PC-3 (cell line): Measurements from ENCODE around the gene SPCS2. TPM values are rescaled to one million over a fixed set of nuclear protein-coding genes. Genes with fewer than 3 reads are reported as not detected.

ENCODE experiments used
- ATAC-seq: fragments of 200-7000 bp; cut with Tn5 transposase; 2 replicates; pipeline ENCODE4 v1.9.1; 2020; ENCODE audit warnings: mild to moderate bottlenecking, moderate library complexity
- BruUV-seq: library from RNA; stranded (reverse); fragments of 400-500 nt; replicated peaks from 2 replicates; lab custom pipeline; 2021; lab: Mats Ljungman, UMichigan
- CTCF ChIA-PET: fragments of 300-600 bp; sonication (Branson Sonifier 250); formaldehyde crosslinking; loops from one replicate; lab custom pipeline; 2022; ENCODE audit warnings: antibody characterized with exemption; lab: Charles Lee
- POLR2A ChIA-PET: fragments of 300-600 bp; sonication (Branson Sonifier 250); formaldehyde crosslinking; loops from one replicate; lab custom pipeline; 2022; ENCODE audit warnings: antibody characterized with exemption; ENCODE audit not compliant: unreplicated experiment; lab: Charles Lee
- DNase-seq: peaks from one replicate; pipeline ENCODE4 v3.0.0-alpha.2; 2015
- H2AFZ ChIP-seq: fragments of 300-600 bp; sonication (generic); 2 replicates; pipeline ENCODE4 v1.6.0; 2016; ENCODE audit warnings: antibody characterized with exemption, low read length
- H3F3A ChIP-seq: fragments of 300-600 bp; sonication (generic); one replicate; pipeline ENCODE4 v1.6.0; 2017; ENCODE audit warnings: antibody characterized with exemption, low read length, control low read depth, mild to moderate bottlenecking; ENCODE audit not compliant: unreplicated experiment
- H3K27ac ChIP-seq: fragments of 300-600 bp; sonication (generic); 2 replicates; pipeline ENCODE4 v1.5.1; 2016; ENCODE audit warnings: mild to moderate bottlenecking, low read length
- H3K27me3 ChIP-seq: fragments of 300-600 bp; sonication (generic); 2 replicates; pipeline ENCODE4 v1.6.1; 2016; ENCODE audit warnings: low read length, mixed read lengths
- H3K36me3 ChIP-seq: fragments of 300-600 bp; sonication (generic); 2 replicates; pipeline ENCODE4 v1.6.1; 2016; ENCODE audit warnings: low read depth, mixed run types, low read length, mixed read lengths
- H3K4me1 ChIP-seq: fragments of 300-600 bp; sonication (generic); 2 replicates; pipeline ENCODE4 v1.5.1; 2016; ENCODE audit warnings: low read length; ENCODE audit not compliant: insufficient read depth
- H3K4me2 ChIP-seq: fragments of 300-600 bp; sonication (generic); 2 replicates; pipeline ENCODE4 v1.6.0; 2016; ENCODE audit warnings: low read length
- H3K4me3 ChIP-seq: fragments of 300-600 bp; sonication (generic); 2 replicates; pipeline ENCODE4 v1.5.1; 2016; ENCODE audit warnings: mild to moderate bottlenecking, low read length, mixed read lengths
- H3K79me2 ChIP-seq: fragments of 300-600 bp; sonication (generic); 2 replicates; pipeline ENCODE4 v1.6.1; 2017; ENCODE audit warnings: low read length, mixed read lengths
- H3K9ac ChIP-seq: fragments of 300-600 bp; sonication (generic); 2 replicates; pipeline ENCODE4 v1.6.0; 2016; ENCODE audit warnings: mild to moderate bottlenecking, low read length
- H3K9me2 ChIP-seq: fragments of 300-600 bp; sonication (generic); replicated peaks from 2 replicates; pipeline ENCODE4 v1.6.1; 2016; ENCODE audit warnings: mixed run types, low read length, mixed read lengths
- H3K9me3 ChIP-seq: fragments of 300-600 bp; sonication (generic); 2 replicates; pipeline ENCODE4 v1.6.1; 2016; ENCODE audit warnings: low read length, mixed read lengths
- H4K20me1 ChIP-seq: fragments of 300-600 bp; sonication (generic); 2 replicates; pipeline ENCODE4 v1.6.1; 2016; ENCODE audit warnings: low read length, mixed read lengths
- EZH2 ChIP-seq: fragments of 300-600 bp; sonication (generic); IDR thresholded peaks from one replicate; pipeline ENCODE4 v1.6.1; 2017; ENCODE audit warnings: antibody characterized with exemption, mild to moderate bottlenecking, low read length; ENCODE audit not compliant: unreplicated experiment
- EZH2phosphoT487 ChIP-seq: fragments of 300-600 bp; sonication (generic); IDR thresholded peaks from 2 replicates; pipeline ENCODE4 v1.6.1; 2018; ENCODE audit warnings: mild to moderate bottlenecking, antibody characterized with exemption, low read length, borderline replicate concordance
- intact Hi-C: fragments of 100-400 bp; cut with micrococcal nuclease; formaldehyde crosslinking; loops from 2 replicates; pipeline ENCODE4 v1.9.0; 2023
- total RNA-seq: library from RNA; depleted of rRNA; stranded (reverse); fragments of >200 nt; gene quantifications from 2 replicates; pipeline ENCODE4 v1.2.3, GENCODE V29; 2014
- TF ChIP-seq, protein P1 (sequence below): fragments of 300-600 bp; sonication (generic); conservative IDR thresholded peaks from 2 replicates; pipeline ENCODE4 v1.5.1; 2017; ENCODE audit warnings: antibody characterized with exemption, low read depth, mild to moderate bottlenecking, low read length

Gene SPCS2
- total RNA-seq, 1 experiment from 2014 or later = 129 TPM

DNA sequence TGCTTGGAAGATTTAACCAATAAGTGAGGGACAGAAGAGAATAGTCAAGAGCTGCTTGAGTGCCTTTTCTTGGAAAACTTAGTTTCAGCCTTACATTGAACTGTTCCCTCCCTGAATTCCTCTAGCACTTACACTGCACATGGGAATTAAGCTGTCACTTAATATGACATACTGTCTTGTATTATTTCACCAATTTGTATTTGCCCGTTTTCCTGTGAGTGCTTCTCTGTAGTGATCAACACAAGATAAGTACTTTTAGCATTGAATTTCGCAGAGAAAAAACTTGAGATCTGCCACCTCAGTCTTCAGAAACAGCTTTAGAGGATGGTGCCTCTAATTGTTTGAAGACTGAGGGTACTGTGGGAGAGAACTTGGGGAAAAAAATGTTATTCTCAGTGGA is 3.7 kb downstream of the SPCS2 start:
- Histone ChIP-seq H3K4me1 (peaks cover 20% of the 10 kb centered on the region), H3K9ac (no peak overlapping the region), H3F3A (no peaks in the 10 kb centered on the region), H3K79me2 (peaks cover 96% of the 10 kb centered on the region), H2AFZ (no peak overlapping the region), H3K27ac (no peak overlapping the region), H3K4me3 (no peak overlapping the region), H3K36me3 (peaks cover 39% of the 10 kb centered on the region), H4K20me1 (peaks cover 36% of the 10 kb centered on the region; the same call in 1 of the 2 replicates), H3K27me3 (no peaks in the 10 kb centered on the region), H3K4me2 (no peak overlapping the region), H3K9me3 (no peaks in the 10 kb centered on the region), H3K9me2 (no peaks in the 10 kb centered on the region)
- intact Hi-C loops = no loop called here
- POLR2A ChIA-PET = no interaction called here
- TF ChIP-seq EZH2phosphoT487 (no peak), EZH2 (no peak)
- TF ChIP-seq, protein P1, sequence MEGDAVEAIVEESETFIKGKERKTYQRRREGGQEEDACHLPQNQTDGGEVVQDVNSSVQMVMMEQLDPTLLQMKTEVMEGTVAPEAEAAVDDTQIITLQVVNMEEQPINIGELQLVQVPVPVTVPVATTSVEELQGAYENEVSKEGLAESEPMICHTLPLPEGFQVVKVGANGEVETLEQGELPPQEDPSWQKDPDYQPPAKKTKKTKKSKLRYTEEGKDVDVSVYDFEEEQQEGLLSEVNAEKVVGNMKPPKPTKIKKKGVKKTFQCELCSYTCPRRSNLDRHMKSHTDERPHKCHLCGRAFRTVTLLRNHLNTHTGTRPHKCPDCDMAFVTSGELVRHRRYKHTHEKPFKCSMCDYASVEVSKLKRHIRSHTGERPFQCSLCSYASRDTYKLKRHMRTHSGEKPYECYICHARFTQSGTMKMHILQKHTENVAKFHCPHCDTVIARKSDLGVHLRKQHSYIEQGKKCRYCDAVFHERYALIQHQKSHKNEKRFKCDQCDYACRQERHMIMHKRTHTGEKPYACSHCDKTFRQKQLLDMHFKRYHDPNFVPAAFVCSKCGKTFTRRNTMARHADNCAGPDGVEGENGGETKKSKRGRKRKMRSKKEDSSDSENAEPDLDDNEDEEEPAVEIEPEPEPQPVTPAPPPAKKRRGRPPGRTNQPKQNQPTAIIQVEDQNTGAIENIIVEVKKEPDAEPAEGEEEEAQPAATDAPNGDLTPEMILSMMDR = no peak
- ATAC-seq (no peak), DNase-seq (no peak)
- no TSS peak for BruUV-seq
- CTCF ChIA-PET = no interaction called here

DNA sequence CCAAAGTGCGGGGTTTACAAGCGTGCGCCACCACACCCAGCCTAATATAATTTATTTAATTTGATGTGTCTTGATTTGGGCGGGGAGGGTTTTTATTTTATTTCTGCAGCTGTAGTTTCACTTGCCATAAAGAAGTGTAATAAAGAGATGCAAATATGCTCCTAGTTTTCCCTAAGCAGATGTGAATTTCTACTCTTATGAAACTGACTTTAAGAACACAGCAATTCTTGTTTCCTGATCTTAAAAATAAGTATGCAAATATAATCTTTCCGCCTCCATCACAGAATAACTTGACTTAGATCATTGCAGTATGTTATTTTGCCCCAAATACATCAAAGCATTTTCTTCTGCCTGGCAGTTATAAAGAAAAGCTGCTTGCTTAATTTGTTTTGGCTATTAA is 4.4 kb downstream of the SPCS2 start:
- peaks cover 96% of the 10 kb centered on the region for H3K79me2 ChIP-seq
- CTCF ChIA-PET = no interaction called here
- peaks cover 39% of the 10 kb centered on the region; the same call in 1 of the 2 replicates for H4K20me1 ChIP-seq
- no peak overlapping the region for H2AFZ ChIP-seq
- no peak overlapping the region for H3K4me2 ChIP-seq
- no peaks in the 10 kb centered on the region for H3K9me3 ChIP-seq
- intact Hi-C loops = no loop called here
- TF ChIP-seq EZH2phosphoT487 = no peak
- TF ChIP-seq EZH2 = no peak
- TF ChIP-seq, protein P1 = no peak
- peaks cover 41% of the 10 kb centered on the region for H3K36me3 ChIP-seq
- H3K9me2 ChIP-seq = no peaks in the 10 kb centered on the region
- no peak overlapping the region for H3K4me3 ChIP-seq
- no peaks in the 10 kb centered on the region for H3K27me3 ChIP-seq
- H3K9ac ChIP-seq = no peak overlapping the region
- DNase-seq = no peak
- no TSS peak for BruUV-seq
- H3K4me1 ChIP-seq = peaks cover 13% of the 10 kb centered on the region
- POLR2A ChIA-PET = no interaction called here
- no peaks in the 10 kb centered on the region for H3F3A ChIP-seq
- ATAC-seq = no peak
- no peak overlapping the region for H3K27ac ChIP-seq

DNA sequence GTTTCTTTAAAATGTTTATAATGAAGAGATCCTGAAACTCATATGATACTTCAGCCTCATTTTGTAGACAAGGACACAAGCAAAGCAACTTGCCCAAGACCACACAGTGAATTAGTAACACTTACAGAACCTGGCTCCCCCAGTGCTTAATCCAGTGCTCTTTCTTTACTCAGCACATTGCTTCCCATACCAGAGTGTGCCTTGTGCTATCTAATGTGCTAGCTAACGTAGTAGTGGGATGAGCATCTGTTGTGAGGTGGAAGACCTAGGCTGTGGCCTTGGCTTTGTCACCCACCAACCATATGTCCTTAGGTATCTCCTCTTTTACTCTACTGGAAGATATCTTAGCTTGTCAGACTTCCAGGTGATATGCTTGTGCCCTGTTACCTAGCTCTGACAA is 5.1 kb downstream of the SPCS2 start:
- Histone ChIP-seq H3K4me3 (no peak overlapping the region), H3K27ac (no peak overlapping the region), H3K79me2 (peaks cover 99% of the 10 kb centered on the region), H3K4me1 (peaks cover 13% of the 10 kb centered on the region), H2AFZ (no peak overlapping the region), H3K36me3 (peaks cover 41% of the 10 kb centered on the region), H3K9me3 (no peaks in the 10 kb centered on the region), H3K9me2 (no peaks in the 10 kb centered on the region), H3K4me2 (no peak overlapping the region), H4K20me1 (peaks cover 47% of the 10 kb centered on the region; the same call in 1 of the 2 replicates), H3K27me3 (no peaks in the 10 kb centered on the region), H3F3A (no peaks in the 10 kb centered on the region), H3K9ac (no peak overlapping the region)
- POLR2A ChIA-PET = no interaction called here
- TF ChIP-seq, protein P1 = no peak
- TF ChIP-seq EZH2 (no peak), EZH2phosphoT487 (no peak)
- CTCF ChIA-PET = no interaction called here
- no TSS peak for BruUV-seq
- ATAC-seq (no peak), DNase-seq (no peak)
- intact Hi-C loops = no loop called here
